RPMI8226 (cell line): ENCODE results near the gene GOLGA3.
A peak's percentile ranks its signal among the peaks of the same experiment; 100 is the strongest.
"Not testable (repeated sequence)": the region's sequence is repeated elsewhere in the genome, so short reads cannot be mapped to it uniquely, and the experiment has no call there.

ENCODE experiments used
- DNase-seq: peaks from one replicate; pipeline ENCODE4 v3.0.0-alpha.2; 2015

The GOLGA3 gene

GRCh38 chr12:132847363-132848356 is 19.0 kb upstream of the GOLGA3 start:
- no peak for DNase-seq

- DNase-seq, result not testable (repeated sequence)
These were observed 16.0 kb upstream of the GOLGA3 start for GRCh38 chr12:132844681-132845080.

DNA sequence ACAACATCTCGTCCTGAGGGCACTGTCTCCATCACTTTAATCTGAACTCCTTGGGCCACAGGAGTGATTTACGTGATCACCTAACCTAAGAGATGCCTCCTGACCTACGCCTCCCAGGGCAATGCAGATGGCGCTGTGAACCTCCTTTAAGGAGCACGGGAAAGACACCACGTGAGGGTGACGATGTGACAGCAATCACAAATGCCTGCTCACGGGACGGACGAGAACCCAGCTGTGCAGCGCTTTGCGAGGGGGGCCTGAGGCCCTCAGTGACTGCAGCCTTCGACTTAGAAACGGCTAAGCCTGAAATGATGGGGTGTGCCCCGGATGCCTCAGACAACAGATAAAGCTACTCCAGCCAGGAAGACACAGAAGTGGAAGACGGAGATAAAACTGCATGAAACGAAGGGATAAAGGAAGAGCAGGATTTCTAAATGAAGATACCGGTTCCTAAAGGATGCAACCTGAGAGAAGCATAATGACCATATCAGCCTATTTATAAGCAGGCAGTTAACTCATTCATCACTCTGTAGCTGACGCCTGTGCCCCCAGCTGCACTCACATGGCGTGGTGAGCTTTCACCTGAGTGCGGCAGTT is 13.9 kb upstream of the GOLGA3 start:
- no peak for DNase-seq

GRCh38 chr12:132841151-132841550 is 12.5 kb upstream of the GOLGA3 start:
- no peak for DNase-seq

GRCh38 chr12:132840536-132840935 is 11.9 kb upstream of the GOLGA3 start:
- DNase-seq, result no peak

DNA sequence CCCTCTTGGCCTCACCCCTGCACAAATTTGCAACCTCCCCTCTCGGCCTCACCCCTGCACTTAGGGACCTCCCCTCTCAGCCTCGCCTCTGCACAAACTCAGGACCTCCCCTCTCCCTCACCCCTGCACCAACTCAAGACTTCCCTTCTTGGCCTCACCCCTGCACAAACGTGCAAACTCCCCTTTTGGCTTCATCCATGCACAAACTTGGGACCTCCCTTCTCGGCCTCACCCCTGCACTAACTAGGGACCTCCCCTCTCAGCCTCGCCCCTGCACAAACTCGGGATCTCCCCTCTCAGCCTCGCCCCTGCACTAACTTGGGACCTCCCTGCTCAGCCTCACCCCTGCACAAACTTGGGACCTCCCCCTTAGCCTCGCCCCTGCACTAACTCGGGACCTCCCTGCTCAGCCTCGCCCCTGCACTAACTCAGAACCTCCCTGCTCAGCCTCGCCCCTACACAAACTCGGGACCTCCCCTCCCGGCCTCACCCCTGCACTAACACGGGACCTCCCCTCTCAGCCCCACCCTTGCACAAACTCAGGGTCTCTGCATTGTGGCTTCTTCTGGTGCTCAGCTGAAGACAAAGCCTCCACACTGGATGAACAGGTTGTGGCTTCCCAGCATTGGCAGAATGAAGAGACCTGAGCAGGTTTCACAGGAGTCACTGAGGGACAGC is 11.0 kb upstream of the GOLGA3 start:
- no peak for DNase-seq

DNA sequence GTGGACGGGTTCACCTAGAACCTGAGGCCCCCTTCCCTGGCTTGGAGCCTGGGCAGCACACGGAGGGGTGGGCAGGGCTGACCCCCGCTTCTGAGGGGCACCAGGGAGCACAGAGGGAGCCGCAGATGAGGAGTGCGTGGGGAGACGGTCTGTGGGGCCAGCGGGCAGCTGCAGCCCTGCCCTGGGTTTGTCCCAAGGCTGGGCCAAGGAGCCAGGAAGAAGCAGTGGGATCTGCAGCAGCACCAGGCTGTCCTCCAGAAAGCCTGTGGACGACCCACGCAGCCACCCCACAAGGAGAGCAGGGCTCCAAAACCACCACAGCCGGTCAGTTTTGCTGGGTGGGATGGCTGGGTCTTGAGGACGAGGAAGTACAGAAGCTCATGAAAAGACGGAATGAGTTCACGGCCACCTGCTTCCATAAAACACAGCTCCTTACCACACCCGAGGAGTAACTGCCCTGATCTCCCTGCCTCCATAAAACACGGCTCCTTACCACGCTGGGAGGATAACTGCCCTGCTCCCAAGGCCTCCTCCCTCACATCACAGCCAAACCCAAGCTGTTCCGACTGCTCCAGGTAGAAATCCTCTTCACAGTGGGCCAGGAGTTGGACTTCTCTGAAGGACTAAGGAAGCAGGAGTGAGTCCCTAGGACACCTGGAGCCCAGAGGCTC is 9.9 kb upstream of the GOLGA3 start:
- DNase-seq, result no peak

DNA sequence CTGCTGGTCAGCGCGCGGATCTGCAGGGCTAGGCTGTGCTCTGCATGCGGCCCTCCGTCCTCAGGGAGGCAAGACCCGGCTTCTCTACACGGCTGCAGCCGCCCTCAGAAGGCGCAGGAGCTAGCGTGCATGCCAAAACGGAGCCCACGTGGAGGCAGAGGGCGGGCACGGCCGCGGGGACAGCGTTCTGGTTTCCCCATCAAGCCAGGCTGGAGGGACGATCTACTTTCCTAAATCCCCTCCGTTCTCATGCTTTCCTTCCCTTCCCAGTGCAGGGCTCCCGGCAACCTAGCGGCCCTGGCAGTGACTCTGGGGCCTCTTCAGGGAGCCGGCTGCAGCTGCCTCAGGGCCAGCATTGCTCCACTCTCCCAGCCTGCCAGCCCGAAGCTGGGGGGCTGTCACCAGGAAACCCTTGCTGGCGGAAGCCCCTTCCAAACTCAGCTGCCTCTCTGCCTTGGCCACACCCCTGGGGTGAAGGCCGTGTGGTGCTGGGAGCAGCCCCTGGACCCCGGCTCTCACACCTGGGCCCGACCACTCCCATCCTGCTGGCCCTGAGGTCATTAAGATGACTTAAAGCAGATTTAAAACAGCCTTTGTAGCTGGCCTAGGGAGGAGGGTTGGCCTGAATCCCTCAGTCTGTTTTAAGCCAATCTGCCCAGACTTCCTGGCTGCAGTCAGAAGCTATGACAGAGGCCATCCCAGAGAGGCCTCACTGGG is 9.2 kb upstream of the GOLGA3 start:
- no peak for DNase-seq

GRCh38 chr12:132836795-132837331 is 8.2 kb upstream of the GOLGA3 start:
- no peak for DNase-seq

GRCh38 chr12:132836230-132836629 is 7.6 kb upstream of the GOLGA3 start:
- not testable (repeated sequence) for DNase-seq

- no peak for DNase-seq
These were observed 6.7 kb upstream of the GOLGA3 start for GRCh38 chr12:132835076-132836025.

GRCh38 chr12:132834181-132834711 is 5.6 kb upstream of the GOLGA3 start:
- DNase-seq, result no peak

- no peak for DNase-seq
These were observed 4.7 kb upstream of the GOLGA3 start for GRCh38 chr12:132833341-132833740.

DNA sequence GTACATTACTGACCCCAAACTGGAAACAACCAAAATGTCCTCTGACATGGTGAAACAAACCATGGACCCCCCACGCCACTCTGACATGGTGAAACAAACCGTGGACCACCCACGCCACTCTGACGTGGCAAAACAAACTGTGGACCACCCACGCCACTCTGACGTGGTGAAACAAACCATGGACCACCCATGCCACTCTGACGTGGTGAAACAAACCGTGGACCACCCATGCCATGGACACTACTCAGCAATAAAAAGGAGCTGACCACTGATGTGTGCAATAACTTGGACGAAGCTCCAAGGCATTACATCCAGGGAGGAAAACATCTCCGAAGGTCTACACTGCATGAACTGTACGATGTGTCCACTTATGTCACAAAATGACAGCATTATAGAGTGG is 3.1 kb upstream of the GOLGA3 start:
- DNase-seq, result no peak

DNA sequence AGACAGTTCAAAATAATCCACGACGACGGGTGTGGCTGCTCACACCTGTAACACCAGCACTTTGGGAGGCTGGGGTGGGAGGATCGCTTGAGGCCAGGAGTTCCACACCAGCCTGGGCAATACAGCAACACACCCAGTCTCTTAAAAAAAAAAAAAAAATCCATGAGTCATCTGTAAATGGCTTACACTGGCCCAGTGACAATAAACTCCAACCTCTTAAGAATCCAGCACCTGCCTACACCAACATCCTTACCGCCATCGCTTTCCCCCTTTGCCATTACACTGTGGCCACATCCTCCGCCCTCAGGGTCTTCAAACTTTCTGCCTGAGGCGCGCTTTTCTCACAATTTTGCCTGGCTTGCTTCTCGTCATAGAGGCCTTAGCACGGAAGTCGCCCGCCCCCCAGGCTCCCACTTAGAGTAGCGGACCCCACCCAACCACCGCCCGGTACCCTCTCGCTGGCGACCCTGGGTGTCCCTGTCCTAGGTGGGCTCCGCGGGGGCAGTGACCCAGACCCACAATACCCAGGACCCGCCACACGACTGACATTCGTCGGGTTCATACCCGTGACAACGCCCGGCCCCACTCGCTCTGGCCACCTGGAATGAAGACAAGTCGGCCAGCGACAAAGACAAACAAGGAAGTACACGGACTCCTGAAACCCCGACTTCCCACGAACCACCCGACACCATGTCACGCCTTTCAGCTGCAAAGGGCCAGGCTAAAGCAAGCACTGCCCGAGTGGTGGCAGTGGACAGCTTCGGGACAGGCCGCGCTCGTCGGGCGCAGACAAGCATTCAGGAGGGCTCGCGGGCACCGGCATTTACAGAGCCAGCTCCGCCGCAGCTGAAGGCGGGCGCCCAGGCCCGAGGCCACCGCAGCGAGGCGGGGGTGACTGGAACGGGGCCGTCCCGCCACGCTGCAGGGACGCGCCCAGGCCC is 636 bp downstream of the GOLGA3 start:
- DNase-seq, result peak; percentile 38

- DNase-seq, result no peak
These were observed 2.8 kb downstream of the GOLGA3 start for GRCh38 chr12:132825861-132826260.

GRCh38 chr12:132825089-132825488 is 3.6 kb downstream of the GOLGA3 start:
- no peak for DNase-seq

DNA sequence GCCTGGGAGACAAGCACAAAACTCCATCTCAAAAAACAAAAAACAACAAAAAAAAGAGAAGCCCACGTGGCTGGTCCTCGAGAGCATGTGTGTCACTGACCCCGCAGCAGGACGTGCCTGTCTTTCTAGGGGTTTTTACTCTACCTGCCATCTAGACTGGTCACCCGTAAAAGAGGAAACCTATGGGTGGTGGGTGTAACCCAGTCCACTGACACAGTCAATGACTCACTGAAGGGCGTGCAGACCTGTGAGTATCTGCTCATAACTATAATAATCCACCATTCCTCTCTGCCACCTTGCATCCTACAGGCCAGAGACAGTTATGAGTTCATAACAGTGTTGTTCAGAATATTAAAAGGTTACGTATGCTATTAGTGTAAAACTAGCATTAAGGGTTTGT is 4.6 kb downstream of the GOLGA3 start:
- no peak for DNase-seq

GRCh38 chr12:132818562-132818961 is 10.1 kb downstream of the GOLGA3 start:
- no peak for DNase-seq
